D721Med (cell line): ENCODE measurements around the gene BCKDHA.

Source experiments
- DNase-seq: peaks from one replicate; pipeline ENCODE4 v3.0.0; 2011; ENCODE audit warnings: low spot score; ENCODE audit not compliant: insufficient read length
- FAIRE-seq: peaks from 2 replicates; lab custom pipeline; 2011; peaks lifted over from hg19 to GRCh38; lab: Jason Lieb, UNC
- CTCF ChIP-seq: IDR thresholded peaks from 2 replicates; pipeline ENCODE4 v1.5.1; 2012; ENCODE audit warnings: mild to moderate bottlenecking, control low read depth; ENCODE audit not compliant: insufficient read depth; ENCODE audit errors: missing control alignments

BCKDHA gene

GRCh38 chr19:41411100-41411967, 13.7 kb downstream of the BCKDHA start:
- DNase-seq (no peak), FAIRE-seq (no peak)
- no peak for TF ChIP-seq CTCF

- no peak for FAIRE-seq
- no peak for DNase-seq
- TF ChIP-seq CTCF, result no peak
Observed at GRCh38 chr19:41411968-41412265, 14.3 kb downstream of the BCKDHA start.

- no peak for TF ChIP-seq CTCF
- FAIRE-seq, result no peak
- DNase-seq, result no peak
Observed at GRCh38 chr19:41412953-41413352, 15.3 kb downstream of the BCKDHA start.

GRCh38 chr19:41413947-41414346, 16.3 kb downstream of the BCKDHA start:
- FAIRE-seq (no peak), DNase-seq (no peak)
- no peak for TF ChIP-seq CTCF

- no peak for FAIRE-seq
Observed at GRCh38 chr19:41414461-41414860, 16.8 kb downstream of the BCKDHA start.

GRCh38 chr19:41415154-41415571, 17.5 kb downstream of the BCKDHA start:
- no peak for TF ChIP-seq CTCF
- DNase-seq (no peak), FAIRE-seq (no peak)

More at GRCh38 chr19:41414461-41414860, 16.8 kb downstream of the BCKDHA start:
- DNase-seq, result no peak
- TF ChIP-seq CTCF, result no peak

- no peak for FAIRE-seq
Observed at GRCh38 chr19:41416194-41416674, 18.6 kb downstream of the BCKDHA start.

More at GRCh38 chr19:41416194-41416674, 18.6 kb downstream of the BCKDHA start:
- no peak for TF ChIP-seq CTCF
- DNase-seq, result no peak
